Measurements from ENCODE around the gene FAM222B.

The FAM222B gene

DNA sequence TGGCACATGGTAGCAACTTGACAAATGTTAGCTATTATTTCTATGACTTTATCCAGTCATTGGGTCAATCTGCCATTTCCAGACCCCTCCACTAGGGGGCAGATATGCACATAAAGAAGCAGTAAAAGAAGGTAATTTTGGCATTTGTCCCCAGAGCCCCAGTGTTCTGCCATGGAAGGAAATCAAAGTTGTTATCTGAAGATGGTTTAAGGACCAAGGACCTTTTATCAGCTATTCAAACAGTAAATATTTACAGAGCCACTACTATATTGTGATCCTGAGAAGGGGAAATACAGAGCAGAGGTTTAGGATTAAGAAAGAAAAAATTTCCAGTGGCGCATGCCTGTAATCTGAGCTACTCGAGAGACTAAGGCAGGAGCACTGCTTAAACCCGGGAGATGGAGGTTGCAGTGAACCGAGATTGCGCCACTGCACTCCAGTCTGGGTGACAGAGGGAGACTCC is 78.8 kb downstream of the FAM222B start:
- DNase-seq, result peak; percentile 75

DNA sequence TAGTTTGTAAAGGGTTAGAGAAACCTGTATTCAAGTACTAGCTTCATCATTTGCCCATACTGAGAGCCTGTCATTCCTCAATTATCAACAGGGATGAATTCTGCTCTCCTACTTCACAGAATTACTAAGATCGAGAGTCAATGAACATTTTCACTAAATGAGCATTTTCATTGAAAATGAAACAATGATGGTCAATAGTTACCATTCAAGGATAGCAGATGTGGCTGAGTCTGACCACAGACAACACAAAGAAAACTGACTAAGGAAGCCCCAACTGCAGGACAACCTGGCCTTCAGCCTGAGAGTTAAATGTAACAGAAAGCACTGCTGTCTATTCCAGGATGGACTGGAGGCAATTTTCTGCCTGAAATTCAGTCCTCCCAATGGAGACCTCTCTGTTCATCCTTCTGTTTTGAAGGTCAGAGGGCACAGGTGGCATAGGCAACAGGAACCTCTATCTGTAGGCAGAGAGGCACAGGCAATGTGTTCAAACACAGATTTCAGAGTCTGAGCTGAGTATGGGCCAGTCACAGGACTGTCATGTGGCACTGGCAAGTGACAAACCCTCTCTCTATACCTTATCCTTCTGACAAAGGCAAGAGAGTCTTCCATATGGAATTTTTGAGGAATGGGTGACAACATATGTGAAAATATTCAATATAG is 79.3 kb downstream of the FAM222B start:
- DNase-seq, result no peak

DNA sequence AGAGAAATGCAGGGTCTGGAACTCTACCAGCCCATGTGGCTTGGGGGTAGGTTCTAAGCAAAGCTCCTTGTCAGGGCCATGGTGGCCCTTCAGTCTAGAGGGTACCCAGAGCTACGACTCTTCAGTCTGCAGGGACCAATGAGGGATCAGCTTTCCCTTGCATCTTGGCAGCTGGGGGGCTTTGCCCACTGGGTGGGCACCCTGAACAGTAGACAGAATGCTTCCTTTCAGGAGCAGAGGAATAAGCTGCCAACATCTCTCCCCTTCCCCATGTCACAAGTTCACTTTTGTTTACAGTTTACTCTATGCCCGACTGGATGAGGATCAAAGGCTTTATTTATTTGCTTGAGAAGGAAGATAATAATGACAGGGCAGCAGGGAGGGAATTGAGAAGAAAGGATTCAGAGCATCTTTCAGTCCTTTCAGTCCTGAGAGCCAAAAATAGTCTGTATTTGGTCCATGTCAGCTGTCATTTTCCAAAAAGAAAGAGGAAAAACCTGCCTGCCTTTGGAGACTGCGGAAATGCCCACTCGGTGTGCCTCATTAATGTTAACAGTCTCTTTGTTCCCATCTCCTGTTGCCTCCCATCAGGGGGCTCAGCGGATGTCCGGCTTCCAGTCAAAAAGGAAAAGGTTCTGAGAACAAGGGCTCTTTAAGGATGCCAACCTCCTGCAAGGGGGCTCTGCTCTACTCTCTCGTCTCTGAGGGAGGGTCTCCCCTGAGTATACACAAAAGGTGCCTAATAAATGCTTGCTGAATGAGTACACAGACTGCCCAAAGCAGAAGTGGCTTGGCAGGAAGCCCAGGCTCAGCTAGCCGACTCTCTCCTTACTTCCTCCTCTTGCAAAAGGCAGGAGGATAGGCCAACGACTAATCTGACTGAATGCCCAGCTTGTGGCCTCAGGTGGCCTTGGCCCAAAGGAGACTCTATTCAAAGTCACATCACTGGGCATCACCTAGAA is 81.7 kb downstream of the FAM222B start:
- DNase-seq, result peak; percentile 61

DNA sequence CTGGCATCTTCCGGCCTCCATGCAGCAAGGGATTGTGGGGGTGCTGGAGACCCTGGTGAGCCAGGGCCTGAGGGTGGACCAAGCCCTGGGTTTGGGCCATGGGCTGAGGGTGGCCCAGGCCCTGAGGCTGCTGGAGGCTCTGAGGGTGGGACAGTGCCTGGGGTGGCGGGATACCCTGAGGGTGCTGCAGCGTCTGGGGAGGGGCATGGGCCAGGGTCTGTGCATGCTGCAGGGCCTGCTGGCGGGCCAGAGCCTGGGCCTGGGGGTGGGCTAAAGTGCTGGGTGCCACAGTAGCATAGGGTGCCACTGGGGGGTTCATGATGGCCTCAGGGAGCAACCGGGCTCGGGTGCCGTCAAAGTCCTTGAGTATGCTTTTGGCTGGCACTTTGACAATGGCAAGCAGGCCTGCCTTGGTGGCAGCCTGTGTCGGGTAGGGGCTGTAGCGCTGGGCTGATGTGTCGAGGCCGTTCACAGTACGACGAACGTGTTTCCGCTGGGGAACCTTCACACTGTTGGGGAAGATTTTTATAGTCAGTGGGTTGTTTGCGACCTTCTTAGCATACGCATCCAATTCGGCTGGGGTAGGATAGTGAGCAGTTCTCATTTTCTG is 83.2 kb downstream of the FAM222B start:
- no peak for DNase-seq

DNA sequence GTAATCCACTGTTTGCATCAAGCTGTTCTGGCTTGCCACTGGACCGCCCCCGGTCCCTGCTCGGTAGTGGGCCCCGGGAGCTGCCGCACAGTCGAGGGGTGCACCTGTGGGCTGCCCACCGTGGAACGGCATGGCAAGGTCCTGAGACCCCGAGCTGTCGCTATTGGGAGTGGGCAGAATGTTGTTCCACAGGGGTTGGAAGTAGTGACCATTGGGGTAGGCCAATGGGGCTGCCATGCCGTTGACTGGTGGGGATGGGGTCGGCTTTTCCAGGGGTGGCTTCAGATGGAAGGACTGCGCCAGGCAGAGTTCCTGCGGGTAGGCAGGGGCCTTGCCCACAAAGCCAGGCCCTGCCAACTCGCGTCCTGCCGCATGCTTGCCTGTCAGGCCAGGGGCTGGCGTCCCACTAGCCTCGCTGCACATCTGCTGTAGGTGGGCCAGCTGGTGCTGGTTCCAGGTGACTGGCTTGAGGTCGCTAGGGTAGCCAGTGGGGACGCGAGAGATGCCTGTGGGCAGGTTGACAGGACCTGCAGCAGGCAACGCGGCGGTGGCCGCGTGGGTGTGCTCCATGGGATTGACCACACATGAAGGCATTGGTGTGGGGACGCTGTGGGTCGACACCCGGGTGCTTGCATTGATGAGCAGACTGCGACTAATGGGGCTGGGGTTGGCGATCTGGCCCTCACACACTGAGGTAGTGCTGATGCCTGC is 84.0 kb downstream of the FAM222B start:
- DNase-seq, result no peak

DNA sequence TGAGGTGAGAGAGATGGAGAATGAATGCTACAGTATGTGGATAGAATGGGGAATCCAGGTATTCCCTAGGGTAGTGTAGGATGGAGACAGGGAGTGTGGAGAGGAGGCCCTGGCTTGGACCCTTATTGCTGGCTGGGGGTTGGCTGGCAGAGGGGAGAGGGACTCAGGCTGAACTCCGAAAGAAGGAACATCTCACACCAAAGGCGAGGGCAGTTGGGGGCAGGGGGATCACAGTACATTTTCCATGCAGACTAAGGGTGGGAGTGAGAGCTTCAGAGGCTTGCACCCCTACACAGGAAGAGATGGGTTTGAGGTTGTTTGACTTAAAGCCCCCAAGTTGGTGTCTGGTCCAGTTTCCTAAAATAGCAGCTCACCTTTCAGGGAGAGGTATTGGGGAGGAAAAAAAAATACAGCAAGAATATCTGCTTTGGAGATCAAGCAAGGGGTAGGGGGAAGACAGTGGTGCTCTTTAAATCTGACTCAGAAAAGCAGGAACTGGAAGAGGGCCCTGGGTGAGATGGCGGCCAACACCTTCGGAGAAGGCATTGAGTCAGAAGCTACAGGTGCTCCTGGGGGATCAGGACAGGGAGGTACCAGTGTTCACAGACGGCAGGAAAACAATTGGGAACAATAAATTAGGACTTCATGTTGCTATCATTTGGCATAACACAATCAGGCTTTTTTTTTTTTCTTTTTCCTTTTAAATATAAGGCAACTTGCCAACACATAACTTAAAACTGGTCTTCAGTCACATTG is 86.4 kb downstream of the FAM222B start:
- DNase-seq, result no peak

DNA sequence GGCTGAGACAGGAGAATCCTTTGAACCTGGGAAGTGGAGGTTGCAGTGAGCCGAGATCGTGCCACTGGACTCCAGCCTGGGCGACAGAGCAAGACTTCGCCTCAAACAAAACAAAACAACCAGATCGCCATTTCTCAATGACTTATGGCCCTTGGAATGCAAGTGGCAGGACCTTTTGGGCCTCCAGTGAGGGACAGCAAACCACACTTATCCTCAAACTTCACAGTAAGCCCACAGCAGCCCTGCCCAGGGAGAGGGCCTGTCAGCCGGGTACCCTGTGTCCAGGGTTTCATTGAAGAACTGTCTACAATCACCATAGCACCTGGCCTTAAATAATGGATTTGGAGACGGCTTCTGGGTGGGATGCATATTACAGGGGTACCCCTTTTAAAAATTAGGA is 87.1 kb downstream of the FAM222B start:
- DNase-seq, result no peak

DNA sequence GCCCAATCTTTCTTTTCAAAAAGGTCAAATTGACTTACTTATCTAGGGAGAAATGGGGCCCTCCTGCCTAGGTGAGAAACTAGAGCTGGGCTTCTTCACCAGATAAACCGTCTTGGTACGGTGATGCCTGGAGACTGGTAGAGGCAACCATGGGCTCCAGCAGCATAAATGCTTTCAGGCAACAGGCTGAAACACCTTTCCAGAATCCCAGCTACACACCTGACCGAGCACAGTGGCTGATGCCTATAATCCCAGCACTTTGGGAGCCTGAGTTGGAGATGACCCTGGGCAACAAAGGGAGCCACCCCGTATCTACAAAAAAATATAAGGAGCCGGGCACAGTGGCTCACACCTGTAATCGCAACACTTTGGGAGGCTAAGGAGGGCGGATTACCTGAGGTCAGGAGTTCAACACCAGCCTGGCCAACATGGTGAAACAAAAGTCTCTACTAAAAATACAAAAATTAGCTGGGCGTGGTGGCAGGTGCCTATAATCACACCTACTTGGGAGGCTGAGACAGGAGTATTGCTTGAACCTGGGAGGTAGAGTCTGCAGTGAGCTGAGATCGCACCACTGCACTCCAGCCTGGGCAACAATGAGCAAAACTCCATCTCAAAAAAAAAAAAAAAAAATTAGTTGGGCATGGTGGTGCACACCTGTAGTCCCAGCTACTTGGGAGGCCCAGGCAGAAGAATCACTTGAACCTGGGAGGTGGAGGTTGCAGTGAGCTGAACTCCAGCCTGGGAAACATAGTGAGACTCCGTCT is 90.8 kb downstream of the FAM222B start:
- no peak for DNase-seq

DNA sequence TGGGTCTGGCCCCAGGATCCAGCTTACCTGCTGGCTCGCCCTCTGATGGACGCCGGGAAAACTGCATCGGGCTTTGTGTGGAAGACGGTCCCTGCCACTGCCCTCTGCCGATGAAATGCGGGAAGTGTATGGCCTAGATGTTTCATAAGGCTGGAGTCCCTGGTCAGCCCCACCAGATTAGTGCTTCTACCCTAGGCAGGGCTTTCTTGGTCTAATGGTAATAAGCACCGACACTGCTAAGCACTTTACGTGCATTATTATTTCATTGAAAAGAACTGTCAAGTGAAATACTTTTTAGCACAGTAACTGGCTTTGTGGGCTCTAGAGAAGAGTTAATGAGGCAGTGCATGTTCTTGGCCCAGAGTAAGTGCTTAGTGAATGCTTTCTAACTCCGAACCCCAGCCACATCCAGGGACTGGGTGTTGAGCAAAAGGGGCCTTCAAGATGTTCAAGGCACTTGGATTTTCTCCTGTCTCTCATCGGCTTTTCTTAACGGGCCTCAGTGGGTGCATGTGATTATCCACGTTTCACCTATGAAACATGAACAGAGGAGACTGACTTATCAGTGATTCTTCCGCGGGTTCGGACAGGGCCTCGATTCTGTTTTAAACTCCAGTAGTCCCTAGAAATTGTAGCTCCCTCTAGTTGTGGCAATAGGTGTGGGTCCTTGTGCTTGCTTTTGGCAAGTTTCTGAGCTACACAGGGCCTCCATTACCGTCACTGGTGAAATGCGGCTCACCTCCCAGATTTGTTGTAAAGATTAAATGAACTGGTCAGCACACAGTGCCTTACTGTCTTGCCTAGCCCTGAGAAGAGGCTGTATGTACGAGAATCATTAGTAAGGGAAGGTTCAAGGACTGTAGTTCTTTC is 92.2 kb downstream of the FAM222B start:
- DNase-seq, result peak; percentile 95

DNA sequence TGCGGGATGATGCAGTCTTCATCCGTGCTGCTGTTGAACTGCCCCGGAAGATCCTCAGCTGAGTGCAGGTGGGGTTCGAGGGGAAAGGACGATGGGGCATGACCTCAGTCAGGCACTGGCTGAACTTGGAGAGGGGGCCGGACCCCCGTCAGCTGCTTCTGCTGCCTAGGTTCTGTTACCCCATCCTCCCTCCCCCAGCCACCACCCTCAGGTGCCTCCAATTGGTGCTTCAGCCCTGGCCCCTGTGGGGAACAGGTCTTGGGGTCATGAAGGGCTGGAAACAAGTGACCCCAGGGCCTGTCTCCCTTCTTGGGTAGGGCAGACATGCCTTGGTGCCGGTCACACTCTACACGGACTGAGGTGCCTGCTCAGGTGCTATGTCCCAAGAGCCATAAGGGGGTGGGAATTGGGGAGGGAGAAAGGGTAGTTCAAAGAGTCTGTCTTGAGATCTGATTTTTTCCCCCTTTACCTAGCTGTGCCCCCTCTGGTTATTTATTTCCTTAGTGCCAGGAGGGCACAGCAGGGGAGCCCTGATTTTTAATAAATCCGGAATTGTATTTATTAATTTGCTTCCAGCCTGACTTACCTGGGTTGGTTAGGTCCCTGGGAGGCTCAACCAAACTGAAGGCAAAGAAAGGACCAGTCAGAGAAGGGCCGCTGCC is 92.9 kb downstream of the FAM222B start:
- no peak for DNase-seq

DNA sequence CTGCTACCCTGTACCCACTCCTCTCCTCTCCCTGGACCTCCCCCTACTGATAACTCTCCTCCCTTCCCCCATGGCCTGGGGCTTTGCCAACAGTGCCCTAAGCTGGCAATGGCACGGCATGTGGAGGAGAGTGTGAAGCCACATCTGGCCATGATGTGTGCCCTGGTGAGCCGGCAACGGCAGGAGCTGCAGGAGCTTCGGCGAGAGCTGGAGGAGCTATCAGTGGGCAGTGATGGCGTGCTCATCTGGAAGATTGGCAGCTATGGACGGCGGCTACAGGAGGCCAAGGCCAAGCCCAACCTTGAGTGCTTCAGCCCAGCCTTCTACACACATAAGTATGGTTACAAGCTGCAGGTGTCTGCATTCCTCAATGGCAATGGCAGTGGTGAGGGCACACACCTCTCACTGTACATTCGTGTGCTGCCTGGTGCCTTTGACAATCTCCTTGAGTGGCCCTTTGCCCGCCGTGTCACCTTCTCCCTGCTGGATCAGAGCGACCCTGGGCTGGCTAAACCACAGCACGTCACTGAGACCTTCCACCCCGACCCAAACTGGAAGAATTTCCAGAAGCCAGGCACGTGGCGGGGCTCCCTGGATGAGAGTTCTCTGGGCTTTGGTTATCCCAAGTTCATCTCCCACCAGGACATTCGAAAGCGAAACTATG is 93.6 kb downstream of the FAM222B start:
- no peak for DNase-seq

DNA sequence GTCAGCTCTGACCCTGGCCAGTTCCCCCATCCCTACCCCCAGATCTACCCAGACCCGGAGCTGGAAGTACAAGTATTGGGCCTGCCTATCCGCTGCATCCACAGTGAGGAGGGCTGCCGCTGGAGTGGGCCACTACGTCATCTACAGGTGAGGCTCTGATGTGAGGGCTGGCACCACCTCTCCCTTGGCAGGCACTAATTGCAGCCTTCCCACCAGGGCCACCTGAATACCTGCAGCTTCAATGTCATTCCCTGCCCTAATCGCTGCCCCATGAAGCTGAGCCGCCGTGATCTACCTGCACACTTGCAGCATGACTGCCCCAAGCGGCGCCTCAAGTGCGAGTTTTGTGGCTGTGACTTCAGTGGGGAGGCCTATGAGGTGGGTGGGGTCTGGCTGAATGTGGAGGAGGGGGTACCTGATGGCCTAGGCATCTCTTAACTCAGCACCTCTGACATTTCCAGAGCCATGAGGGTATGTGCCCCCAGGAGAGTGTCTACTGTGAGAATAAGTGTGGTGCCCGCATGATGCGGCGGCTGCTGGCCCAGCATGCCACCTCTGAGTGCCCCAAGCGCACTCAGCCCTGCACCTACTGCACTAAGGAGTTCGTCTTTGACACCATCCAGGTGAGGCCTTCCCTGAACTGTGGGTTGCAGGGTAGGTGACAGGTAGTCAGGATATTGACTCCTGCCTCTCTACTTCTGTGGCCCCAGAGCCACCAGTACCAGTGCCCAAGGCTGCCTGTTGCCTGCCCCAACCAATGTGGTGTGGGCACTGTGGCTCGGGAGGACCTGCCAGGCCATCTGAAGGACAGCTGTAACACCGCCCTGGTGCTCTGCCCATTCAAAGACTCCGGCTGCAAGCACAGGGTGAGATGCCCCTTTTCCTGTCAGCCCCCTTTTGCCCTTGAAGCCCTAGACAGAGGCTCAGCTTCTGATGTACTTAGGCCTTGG is 94.5 kb downstream of the FAM222B start:
- DNase-seq, result no peak

DNA sequence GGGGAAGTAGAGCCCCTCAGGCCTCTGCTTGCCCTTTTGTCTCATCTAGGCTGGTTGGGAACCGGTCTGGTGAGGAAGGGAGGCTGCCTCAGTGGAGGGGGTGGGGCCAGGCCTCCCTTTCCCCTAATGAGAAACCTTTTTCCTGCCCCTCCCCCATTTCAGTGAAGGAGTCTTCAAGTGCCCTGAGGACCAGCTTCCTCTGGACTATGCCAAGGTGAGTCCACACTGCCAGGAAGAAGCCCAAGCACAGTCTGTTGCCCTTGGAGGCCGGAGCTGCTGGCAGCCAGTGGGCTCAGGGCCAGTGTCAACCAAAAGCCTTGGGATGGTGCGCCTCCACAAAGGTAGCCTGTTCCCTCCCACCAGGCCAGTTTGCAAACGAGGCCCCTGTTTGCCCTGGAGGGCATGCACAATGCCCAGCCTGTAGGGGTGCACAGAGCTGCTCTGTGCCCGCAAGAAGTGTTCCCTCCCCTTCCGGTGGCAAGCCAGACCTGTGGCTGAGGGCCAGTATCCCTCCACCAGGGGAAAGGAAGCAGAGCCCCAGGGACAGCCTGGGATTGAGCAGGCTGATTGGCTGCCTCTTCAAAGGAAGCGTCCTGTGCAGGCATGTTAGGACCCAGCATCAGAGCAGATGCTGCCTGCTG is 95.4 kb downstream of the FAM222B start:
- no peak for DNase-seq

DNA sequence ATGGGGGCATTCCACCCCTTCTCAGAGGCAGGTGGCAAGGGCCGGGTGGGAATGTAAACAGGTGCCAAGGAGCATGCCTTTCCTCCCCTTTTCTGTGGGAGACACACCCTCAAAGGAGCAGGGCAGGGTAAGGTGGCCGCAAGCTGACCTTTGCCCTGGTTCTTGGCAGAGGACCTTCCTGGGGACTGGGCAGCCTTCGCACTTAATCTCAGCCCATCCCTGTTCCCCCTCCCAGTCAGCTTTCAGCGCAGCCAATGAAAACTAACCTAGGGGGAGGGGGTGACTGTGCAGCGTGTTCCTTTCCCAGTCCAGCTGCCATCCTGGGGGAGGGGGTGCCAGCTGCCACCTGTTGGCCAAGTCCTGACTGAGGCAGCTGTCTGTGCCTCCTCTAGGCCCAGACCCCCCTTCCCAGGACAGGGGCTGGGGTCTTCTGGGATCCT is 96.0 kb downstream of the FAM222B start:
- no peak for DNase-seq

DNA sequence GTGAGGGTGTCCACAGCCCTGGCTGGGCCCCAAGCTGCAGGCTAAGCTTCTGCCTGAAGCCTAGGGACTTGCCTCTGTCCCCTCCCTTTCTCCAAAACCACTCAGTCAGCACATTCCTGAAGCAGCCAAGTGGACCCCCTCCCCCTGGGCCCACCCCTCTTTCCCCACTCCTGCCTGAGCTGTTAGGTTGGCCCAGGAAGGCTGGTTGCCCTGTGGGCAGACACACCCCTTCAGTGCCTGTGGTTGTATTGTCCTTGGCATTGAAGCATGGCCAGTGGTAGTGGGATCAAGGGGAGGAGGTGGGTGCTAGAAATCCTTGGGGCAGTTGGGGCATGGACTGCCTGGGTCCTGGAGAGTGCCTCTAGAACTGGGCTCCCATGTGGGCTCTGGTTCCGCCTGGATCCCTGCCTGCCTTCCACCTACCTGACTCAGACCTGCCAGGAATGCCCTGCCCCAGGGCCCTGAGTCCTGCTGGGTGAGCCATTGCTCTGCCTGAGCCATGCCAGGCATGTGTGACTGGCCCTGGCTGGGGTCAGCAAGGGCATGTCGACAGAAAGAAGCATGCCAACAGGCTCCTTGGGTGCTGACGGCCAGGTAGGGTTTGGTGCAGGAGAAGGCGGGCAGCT is 96.7 kb downstream of the FAM222B start:
- no peak for DNase-seq

DNA sequence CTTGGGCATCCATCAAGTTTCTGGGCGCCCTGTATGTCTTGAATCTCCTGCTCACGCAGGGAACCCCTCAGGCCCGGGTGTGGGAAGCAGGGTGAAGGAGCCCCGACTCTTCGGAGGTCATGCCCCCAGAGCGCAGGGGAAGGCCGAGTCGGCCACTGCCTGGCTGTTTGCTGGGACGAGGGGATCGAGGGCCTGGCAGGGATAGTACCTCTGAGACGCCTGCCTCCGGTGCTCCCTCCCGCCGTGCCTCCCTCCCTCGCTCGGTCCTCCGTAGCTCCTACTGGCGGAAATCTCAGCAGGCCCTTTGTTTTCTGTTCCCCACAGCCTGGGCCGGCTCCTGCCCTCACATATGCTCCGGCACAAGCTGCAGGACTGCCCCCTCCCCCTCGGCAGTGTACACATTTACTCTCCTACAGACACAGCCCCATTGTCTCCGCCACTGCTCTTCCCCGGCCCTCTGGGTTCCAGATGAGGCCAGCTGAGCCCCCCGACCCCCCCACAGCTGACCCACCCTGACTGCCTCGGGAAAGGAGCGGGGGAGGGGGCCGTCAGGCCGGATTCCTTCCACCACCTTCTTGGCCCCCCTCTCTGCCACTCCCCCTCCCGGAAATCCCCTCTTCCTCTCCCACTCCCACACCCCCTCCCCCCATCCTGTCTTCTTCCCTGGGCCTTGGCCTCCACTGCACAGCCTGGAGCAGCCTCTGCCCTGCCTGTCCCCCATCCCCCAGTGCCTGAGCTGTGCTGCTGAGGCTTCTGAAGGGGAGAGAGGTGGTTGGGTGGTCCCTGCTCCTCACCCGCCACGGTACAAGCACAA is 97.4 kb downstream of the FAM222B start:
- peak; percentile 70 for DNase-seq
